CD14-positive monocyte (primary cell): ENCODE data around the gene SULT1A3. TPM values are rescaled to one million over a fixed set of nuclear protein-coding genes. Genes with fewer than 3 reads are reported as not detected.
A peak's percentile ranks its signal among the peaks of the same experiment; 100 is the strongest.

Experiments
- DNase-seq, 3 donors: peaks; one replicate each; pipeline ENCODE4 v3.0.0-alpha.2; 2011 to 2022
- H2AFZ ChIP-seq: 2 replicates; pipeline ENCODE4 v1.6.0; 2012; ENCODE audit warnings: mild to moderate bottlenecking, low read depth, low read length, inconsistent platforms; ENCODE audit not compliant: insufficient read depth, poor library complexity, severe bottlenecking
- H3K27ac ChIP-seq, 2 donors: 1 replicate in 1 of 2; 2 replicates in 1 of 2; pipeline ENCODE4 v1.5.1; 2012 to 2013; ENCODE audit warnings: low read length in 2 of 2, control low read depth in 1 of 2, inconsistent platforms in 1 of 2, low read depth in 1 of 2, mild to moderate bottlenecking in 1 of 2
- H3K27me3 ChIP-seq, 2 donors: one replicate each; pipeline versions ENCODE4 v1.6.0 to v1.6.1; 2011 to 2013; ENCODE audit warnings: low read length in 2 of 2; ENCODE audit not compliant: control insufficient read depth in 2 of 2, insufficient read depth in 2 of 2
- H3K36me3 ChIP-seq, 2 donors: replicated peaks in 1 of 2; 1 replicate in 1 of 2; 2 replicates in 1 of 2; pipeline versions ENCODE4 v1.5.1 to v1.6.1; 2012 to 2013; ENCODE audit warnings: low read length in 2 of 2, control low read depth in 1 of 2, inconsistent platforms in 1 of 2, mild to moderate bottlenecking in 1 of 2; ENCODE audit not compliant: insufficient read depth in 2 of 2, control insufficient read depth in 1 of 2
- H3K4me1 ChIP-seq, 2 donors: 1 replicate in 1 of 2; 2 replicates in 1 of 2; pipeline versions ENCODE4 v1.5.1 to v1.6.1; 2012 to 2013; ENCODE audit warnings: low read length in 2 of 2, control low read depth in 1 of 2, inconsistent platforms in 1 of 2, mild to moderate bottlenecking in 1 of 2, moderate library complexity in 1 of 2; ENCODE audit not compliant: insufficient read depth in 2 of 2, control insufficient read depth in 1 of 2
- H3K4me2 ChIP-seq: replicated peaks from 2 replicates; pipeline ENCODE3; 2012; ENCODE audit warnings: low read length, moderate library complexity, mild to moderate bottlenecking; ENCODE audit not compliant: poor library complexity, severe bottlenecking; ENCODE audit errors: extremely low read depth
- H3K4me3 ChIP-seq, 3 experiments: fragments of 200-600 bp in 1 of 3; sonication (generic) in 1 of 3; replicated peaks in 1 of 3; 1 replicate in 2 of 3; 2 replicates in 1 of 3; pipeline ENCODE4 v1.5.1; 2011 to 2013; ENCODE audit warnings: low read length in 3 of 3, mild to moderate bottlenecking in 3 of 3, control low read depth in 2 of 3, low read depth in 2 of 3, inconsistent platforms in 1 of 3, moderate library complexity in 1 of 3
- H3K79me2 ChIP-seq: 2 replicates; pipeline ENCODE4 v1.6.0; 2012; ENCODE audit warnings: mild to moderate bottlenecking, control low read depth, inconsistent platforms, low read length, moderate library complexity; ENCODE audit not compliant: insufficient read depth
- H3K9ac ChIP-seq: 2 replicates; pipeline ENCODE4 v1.6.0; 2017; ENCODE audit warnings: low read length, mild to moderate bottlenecking; ENCODE audit not compliant: insufficient read depth, poor library complexity, severe bottlenecking
- H3K9me3 ChIP-seq, 2 donors: replicated peaks in 1 of 2; 1 replicate in 1 of 2; 2 replicates in 1 of 2; pipeline versions ENCODE4 v1.5.1 to v1.6.1; 2012 to 2013; ENCODE audit warnings: low read length in 2 of 2, control low read depth in 1 of 2; ENCODE audit not compliant: control insufficient read depth in 1 of 2, insufficient read depth in 1 of 2
- H4K20me1 ChIP-seq: 2 replicates; pipeline ENCODE4 v1.6.0; 2012; ENCODE audit warnings: mild to moderate bottlenecking, low read length, control low read depth, moderate library complexity; ENCODE audit not compliant: insufficient read depth
- H3K27ac Mint-ChIP-seq, 7 donors: one replicate each; pipeline ENCODE4 v1.8.0; 2020; ENCODE audit warnings: mild to moderate bottlenecking in 7 of 7, mixed read lengths in 7 of 7, moderate library complexity in 6 of 7, inconsistent platforms in 2 of 7
- H3K27me3 Mint-ChIP-seq, 3 donors: one replicate each; pipeline ENCODE4 v1.8.0; 2021 to 2022; ENCODE audit warnings: low read depth in 3 of 3, mild to moderate bottlenecking in 3 of 3, mixed read lengths in 3 of 3, moderate library complexity in 3 of 3, inconsistent platforms in 1 of 3
- H3K36me3 Mint-ChIP-seq, 2 donors: one replicate each; pipeline ENCODE4 v1.8.0; 2020; ENCODE audit warnings: mixed read lengths in 2 of 2, inconsistent platforms in 1 of 2, mild to moderate bottlenecking in 1 of 2
- H3K4me1 Mint-ChIP-seq: one replicate; pipeline ENCODE4 v1.8.0; 2020; ENCODE audit warnings: mild to moderate bottlenecking, mixed read lengths
- H3K4me3 Mint-ChIP-seq, 2 donors: one replicate each; pipeline ENCODE4 v1.8.0; 2020; ENCODE audit warnings: mild to moderate bottlenecking in 2 of 2, mixed read lengths in 2 of 2, moderate library complexity in 1 of 2
- H3K9me3 Mint-ChIP-seq, 7 donors: one replicate each; pipeline ENCODE4 v1.8.0; 2020 to 2022; ENCODE audit warnings: mixed read lengths in 7 of 7, mild to moderate bottlenecking in 6 of 7, moderate library complexity in 6 of 7, inconsistent platforms in 2 of 7
- CTCF ChIP-seq: fragments of 200-600 bp; IDR thresholded peaks from one replicate; pipeline ENCODE4 v1.8.0; 2022; ENCODE audit warnings: antibody characterized with exemption, mild to moderate bottlenecking
- WGBS: methylation state at CpG from one replicate; pipeline ENCODE4 v1.1.5; 2013; ENCODE audit warnings: missing lambda C conversion rate; ENCODE audit not compliant: insufficient coverage; 5-methylcytosine and 5-hydroxymethylcytosine counted together
- intact Hi-C, 2 donors: fragments of 100-400 bp; cut with micrococcal nuclease; formaldehyde crosslinking; loops; one replicate each; pipeline versions ENCODE4 v1.15.0 to v1.15.1; 2023
- polyA plus RNA-seq, 3 donors: library from polyadenylated mRNA; depleted of rRNA in 1 of 3; unstranded in 2 of 3; stranded (reverse) in 1 of 3; fragments of 300-500 nt in 2 of 3; fragments of >200 nt in 1 of 3; fragmentation: Illumina TruSeq in 2 of 3; gene quantifications; 1 replicate in 2 of 3; 2 replicates in 1 of 3; pipeline ENCODE4 v1.2.3, GENCODE V29; 2012 to 2021

SULT1A3 gene
- polyA plus RNA-seq, 3 donors = 20.9 to 29.9 (median 28.3) TPM

- Histone ChIP-seq H3K9ac (peak overlapping the region; percentile 74), H3K4me3 (peak overlapping the region; percentile 70 to 97 (median 88)), H3K9me3 (no peaks in the 10 kb centered on the region), H3K4me2 (peak overlapping the region; percentile 96), H3K27ac (peak overlapping the region; percentile 62 to 70), H2AFZ (peak overlapping the region; percentile 43), H3K36me3 (peaks cover 22 to 29% of the 10 kb centered on the region in 2 donors), H3K27me3 (no peaks in the 10 kb centered on the region), H3K79me2 (peaks cover 57% of the 10 kb centered on the region), H4K20me1 (peaks cover 47% of the 10 kb centered on the region), H3K4me1 (peaks cover 45 to 48% of the 10 kb centered on the region in 2 donors)
- WGBS = 0% methylated on average over 6 of the region's 15 CpGs
- H3K36me3 Mint-ChIP-seq = peaks cover 19 to 34% of the 10 kb centered on the region in 2 donors
- peaks cover 0 to 4% (median under 1%) of the 10 kb centered on the region in 3 donors for H3K27me3 Mint-ChIP-seq
- peak overlapping the region; percentile 85 to 95 (median 90) for H3K27ac Mint-ChIP-seq
- peak overlapping the region; percentile 97 to 99 for H3K4me3 Mint-ChIP-seq
- intact Hi-C loops = no loop called here
- DNase-seq = peak; percentile 76 to 88 (median 84)
- peaks cover 35% of the 10 kb centered on the region for H3K4me1 Mint-ChIP-seq
- no peak for TF ChIP-seq CTCF
- no peaks in the 10 kb centered on the region for H3K9me3 Mint-ChIP-seq
Measured at GRCh38 chr16:30185683-30186421, 13.2 kb upstream of the SULT1A3 start.

DNA sequence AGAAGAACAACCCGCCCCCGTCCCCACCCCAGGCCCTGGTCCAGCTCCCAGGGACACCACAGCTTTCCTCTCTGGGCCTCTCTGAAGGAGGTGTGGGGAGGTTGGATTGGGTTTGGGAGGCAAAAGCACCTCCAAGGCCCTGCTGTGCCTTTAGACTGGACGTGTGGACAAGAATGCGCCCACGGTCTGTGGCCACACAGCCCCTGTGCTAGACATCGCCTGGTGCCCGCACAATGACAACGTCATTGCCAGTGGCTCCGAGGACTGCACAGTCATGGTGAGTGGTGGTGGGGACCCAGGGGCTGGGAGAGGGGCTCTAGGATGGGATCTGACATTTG, 12.6 kb upstream of the SULT1A3 start:
- peaks cover 45 to 48% of the 10 kb centered on the region in 2 donors for H3K4me1 ChIP-seq
- H3K9me3 ChIP-seq = no peaks in the 10 kb centered on the region
- Mint-ChIP-seq H3K9me3 (no peaks in the 10 kb centered on the region), H3K4me3 (peak overlapping the region; percentile 97 to 99), H3K4me1 (peaks cover 35% of the 10 kb centered on the region), H3K27ac (peak overlapping the region; percentile 85 to 95 (median 90)), H3K36me3 (peaks cover 19 to 34% of the 10 kb centered on the region in 2 donors), H3K27me3 (peaks cover 0 to 3% (median 0%) of the 10 kb centered on the region in 3 donors)
- H3K4me2 ChIP-seq = peak overlapping the region; percentile 96
- H3K36me3 ChIP-seq = peaks cover 22 to 29% of the 10 kb centered on the region in 2 donors
- intact Hi-C loops = no loop called here
- H3K27me3 ChIP-seq = no peaks in the 10 kb centered on the region
- TF ChIP-seq CTCF = no peak
- H3K27ac ChIP-seq = peak overlapping the region; percentile 62 to 70
- DNase-seq = no peak
- H4K20me1 ChIP-seq = peaks cover 47% of the 10 kb centered on the region
- H3K4me3 ChIP-seq = peak overlapping the region; percentile 70 to 97 (median 88)
- 10% methylated on average over 7 of the region's 9 CpGs for WGBS
- peak overlapping the region; percentile 74 for H3K9ac ChIP-seq
- H2AFZ ChIP-seq = no peak overlapping the region
- peaks cover 57% of the 10 kb centered on the region for H3K79me2 ChIP-seq
